Nephron progenitor cell (in vitro differentiated cells): ENCODE data around the gene CRTC3.

Experiments used
- DNase-seq: peaks from one replicate; pipeline ENCODE4 v3.0.0; 2021
- H3K27ac Mint-ChIP-seq: 2 replicates; pipeline ENCODE4 v1.8.0; 2021; ENCODE audit warnings: mild to moderate bottlenecking, moderate library complexity, mixed read lengths
- H3K27me3 Mint-ChIP-seq: 2 replicates; pipeline ENCODE4 v1.8.0; 2021; ENCODE audit warnings: mild to moderate bottlenecking, low read depth, mixed read lengths; ENCODE audit not compliant: poor library complexity
- H3K36me3 Mint-ChIP-seq: 2 replicates; pipeline ENCODE4 v1.8.0; 2021; ENCODE audit warnings: low read depth, mixed read lengths
- H3K4me1 Mint-ChIP-seq: 2 replicates; pipeline ENCODE4 v1.8.0; 2021; ENCODE audit warnings: mixed read lengths
- H3K4me3 Mint-ChIP-seq: 2 replicates; pipeline ENCODE4 v1.8.0; 2021; ENCODE audit warnings: mild to moderate bottlenecking, moderate library complexity, mixed read lengths
- H3K9me3 Mint-ChIP-seq: 2 replicates; pipeline ENCODE4 v1.8.0; 2021; ENCODE audit warnings: mild to moderate bottlenecking, moderate library complexity, mixed read lengths
- TF ChIP-seq, protein P1 (sequence below): fragments of 200-600 bp; sonication (generic); IDR thresholded peaks from 2 replicates; pipeline ENCODE4 v1.5.0; 2021; ENCODE audit warnings: antibody characterized with exemption

The CRTC3 gene

GRCh38 chr15:90580946-90581345 lies 51.2 kb downstream of the CRTC3 start:
- H3K4me1 Mint-ChIP-seq: peaks cover 30% of the 10 kb centered on the region
- no peaks in the 10 kb centered on the region for H3K9me3 Mint-ChIP-seq
- TF ChIP-seq, protein P1, sequence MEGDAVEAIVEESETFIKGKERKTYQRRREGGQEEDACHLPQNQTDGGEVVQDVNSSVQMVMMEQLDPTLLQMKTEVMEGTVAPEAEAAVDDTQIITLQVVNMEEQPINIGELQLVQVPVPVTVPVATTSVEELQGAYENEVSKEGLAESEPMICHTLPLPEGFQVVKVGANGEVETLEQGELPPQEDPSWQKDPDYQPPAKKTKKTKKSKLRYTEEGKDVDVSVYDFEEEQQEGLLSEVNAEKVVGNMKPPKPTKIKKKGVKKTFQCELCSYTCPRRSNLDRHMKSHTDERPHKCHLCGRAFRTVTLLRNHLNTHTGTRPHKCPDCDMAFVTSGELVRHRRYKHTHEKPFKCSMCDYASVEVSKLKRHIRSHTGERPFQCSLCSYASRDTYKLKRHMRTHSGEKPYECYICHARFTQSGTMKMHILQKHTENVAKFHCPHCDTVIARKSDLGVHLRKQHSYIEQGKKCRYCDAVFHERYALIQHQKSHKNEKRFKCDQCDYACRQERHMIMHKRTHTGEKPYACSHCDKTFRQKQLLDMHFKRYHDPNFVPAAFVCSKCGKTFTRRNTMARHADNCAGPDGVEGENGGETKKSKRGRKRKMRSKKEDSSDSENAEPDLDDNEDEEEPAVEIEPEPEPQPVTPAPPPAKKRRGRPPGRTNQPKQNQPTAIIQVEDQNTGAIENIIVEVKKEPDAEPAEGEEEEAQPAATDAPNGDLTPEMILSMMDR: no peak

DNA sequence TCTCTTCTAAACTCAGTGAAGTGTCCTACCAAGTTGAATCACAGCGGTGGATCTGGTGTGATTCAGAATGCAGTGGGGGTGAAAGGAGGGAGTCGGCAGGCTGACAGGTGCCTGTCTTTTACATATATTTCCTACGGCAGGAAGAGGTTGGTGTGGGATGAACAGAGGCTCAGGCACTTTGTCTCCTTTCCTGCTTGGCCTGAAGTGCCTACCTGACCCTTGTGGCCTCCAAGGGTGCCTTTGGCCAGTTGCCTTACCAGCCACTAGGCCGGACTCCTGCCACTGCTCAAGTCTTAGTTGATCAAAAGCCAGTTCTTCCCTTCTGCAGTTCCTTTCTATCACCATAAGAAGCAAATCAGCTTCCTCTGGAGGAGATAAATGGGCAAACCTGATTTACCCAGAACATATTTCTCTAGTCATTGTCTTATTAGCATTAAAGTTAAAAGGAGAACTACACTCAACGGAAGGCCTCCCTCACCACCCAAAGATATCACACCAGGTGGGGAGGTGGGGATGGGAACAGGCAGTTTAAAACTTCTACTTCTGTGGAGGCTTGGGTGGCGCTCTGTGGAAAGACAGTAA lies 52.1 kb downstream of the CRTC3 start:
- no peak for DNase-seq
- peaks cover 3% of the 10 kb centered on the region for H3K27me3 Mint-ChIP-seq
- no peak overlapping the region for H3K4me3 Mint-ChIP-seq
- peaks cover 22% of the 10 kb centered on the region for H3K4me1 Mint-ChIP-seq
- H3K9me3 Mint-ChIP-seq: no peaks in the 10 kb centered on the region
- no peak overlapping the region for H3K27ac Mint-ChIP-seq
- TF ChIP-seq, protein P1: no peak
- H3K36me3 Mint-ChIP-seq: peaks cover 4% of the 10 kb centered on the region

More at GRCh38 chr15:90580946-90581345, 51.2 kb downstream of the CRTC3 start:
- DNase-seq: no peak
- Mint-ChIP-seq H3K36me3 (peaks cover 4% of the 10 kb centered on the region), H3K4me3 (no peak overlapping the region), H3K27ac (no peak overlapping the region), H3K27me3 (peaks cover 3% of the 10 kb centered on the region)

DNA sequence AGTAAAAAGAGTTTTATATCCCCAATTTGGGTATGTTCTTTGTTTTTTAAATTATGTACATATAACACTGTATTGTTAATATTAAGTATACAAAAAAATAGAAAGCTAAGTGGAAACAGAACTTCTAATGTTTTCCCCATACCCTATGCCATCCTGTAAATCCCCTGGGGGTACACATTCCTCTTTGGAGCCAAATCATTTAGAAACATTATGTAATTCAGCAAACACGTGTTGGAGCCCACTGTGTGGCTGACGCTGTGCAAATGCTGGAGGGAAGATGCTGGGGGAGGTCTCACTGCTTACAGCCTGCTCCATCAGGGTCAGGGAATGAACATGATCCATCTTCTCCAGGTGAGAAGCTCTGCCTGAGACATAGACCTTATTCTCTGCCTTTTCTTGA lies 52.8 kb downstream of the CRTC3 start:
- TF ChIP-seq, protein P1: no peak
- Mint-ChIP-seq H3K27me3 (peaks cover 3% of the 10 kb centered on the region), H3K4me3 (no peak overlapping the region), H3K36me3 (peaks cover 2% of the 10 kb centered on the region), H3K27ac (no peak overlapping the region), H3K4me1 (peaks cover 18% of the 10 kb centered on the region), H3K9me3 (no peaks in the 10 kb centered on the region)
- DNase-seq: no peak

- TF ChIP-seq, protein P1: no peak
- H3K27ac Mint-ChIP-seq: no peak overlapping the region
- peaks cover 18% of the 10 kb centered on the region for H3K4me1 Mint-ChIP-seq
- peaks cover 3% of the 10 kb centered on the region for H3K27me3 Mint-ChIP-seq
- no peaks in the 10 kb centered on the region for H3K9me3 Mint-ChIP-seq
- no peak for DNase-seq
- no peak overlapping the region for H3K4me3 Mint-ChIP-seq
- no peaks in the 10 kb centered on the region for H3K36me3 Mint-ChIP-seq
These were observed 53.9 kb downstream of the CRTC3 start for GRCh38 chr15:90583471-90584252.

DNA sequence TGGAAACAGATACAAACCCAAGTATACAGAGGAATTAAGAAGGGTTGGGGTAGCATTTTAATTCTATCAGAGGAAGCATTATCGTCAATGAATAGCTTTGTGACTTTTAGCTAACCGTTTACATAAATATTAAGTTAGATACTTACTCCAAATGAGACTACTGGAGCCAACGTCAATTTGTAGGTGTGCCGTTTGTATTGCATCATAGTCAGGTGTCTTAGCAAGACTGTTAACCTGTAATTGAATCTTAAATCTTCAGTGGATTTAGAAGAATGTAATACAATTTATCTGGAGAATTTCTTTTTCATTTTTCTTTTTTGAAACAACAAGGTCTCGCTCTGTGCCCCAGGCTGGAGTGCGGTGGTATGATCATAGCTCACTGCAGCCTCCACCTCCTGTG lies 55.1 kb downstream of the CRTC3 start:
- Mint-ChIP-seq H3K27ac (no peak overlapping the region), H3K9me3 (no peaks in the 10 kb centered on the region), H3K4me1 (peaks cover 18% of the 10 kb centered on the region), H3K4me3 (no peak overlapping the region), H3K36me3 (no peaks in the 10 kb centered on the region), H3K27me3 (no peaks in the 10 kb centered on the region)
- TF ChIP-seq, protein P1: no peak
- DNase-seq: no peak

- no peak for DNase-seq
- peaks cover 18% of the 10 kb centered on the region for H3K4me1 Mint-ChIP-seq
- H3K4me3 Mint-ChIP-seq: no peak overlapping the region
These were observed 56.1 kb downstream of the CRTC3 start for GRCh38 chr15:90585863-90586262.

More at GRCh38 chr15:90585863-90586262, 56.1 kb downstream of the CRTC3 start:
- peaks cover 5% of the 10 kb centered on the region for H3K36me3 Mint-ChIP-seq
- no peaks in the 10 kb centered on the region for H3K27me3 Mint-ChIP-seq
- H3K9me3 Mint-ChIP-seq: no peaks in the 10 kb centered on the region
- H3K27ac Mint-ChIP-seq: no peak overlapping the region
- TF ChIP-seq, protein P1: no peak
